Measurements from ENCODE around the gene ARHGAP15.

Gene ARHGAP15

DNA sequence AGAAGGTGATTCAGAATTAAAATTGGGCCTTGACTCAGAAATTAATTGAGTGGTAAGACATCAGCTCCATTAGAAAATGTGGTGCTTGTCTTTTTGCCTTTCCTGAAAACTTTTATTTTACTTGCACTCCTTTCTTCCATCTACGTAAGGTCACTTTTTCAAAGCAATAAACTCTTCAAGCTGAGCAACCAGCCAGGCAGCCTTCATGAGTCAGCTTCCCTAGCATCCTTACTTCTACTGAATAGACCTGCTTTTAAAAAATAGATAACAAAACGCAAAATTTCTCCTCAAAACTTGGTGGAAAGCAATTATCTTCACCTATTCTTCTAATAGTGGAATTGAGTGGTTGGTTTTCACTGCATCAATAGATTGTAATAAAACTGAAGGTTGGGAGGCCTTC, 504.2 kb downstream of the ARHGAP15 start:
- DNase-seq (ENCODE audit: low read depth), result no peak

DNA sequence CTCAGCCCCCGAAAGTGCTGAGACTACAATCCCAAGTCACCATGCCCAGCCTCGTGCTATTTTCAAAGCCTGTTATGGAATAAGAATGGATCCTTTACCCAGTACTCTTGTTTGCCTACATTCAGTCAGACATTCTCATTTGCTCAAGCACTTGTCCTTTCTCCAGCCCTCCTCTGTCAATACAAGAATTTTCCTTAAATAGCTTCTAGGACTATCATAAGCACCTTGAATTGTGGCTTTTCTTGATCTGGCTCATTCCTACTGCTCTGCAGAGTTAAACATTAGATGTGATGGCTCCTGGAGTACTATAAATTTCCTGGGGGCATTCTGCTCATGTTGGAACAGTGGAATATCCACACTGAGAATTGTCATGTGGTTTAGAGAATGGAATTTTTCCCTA, 506.1 kb downstream of the ARHGAP15 start:
- no peak for DNase-seq (ENCODE audit: low read depth)

DNA sequence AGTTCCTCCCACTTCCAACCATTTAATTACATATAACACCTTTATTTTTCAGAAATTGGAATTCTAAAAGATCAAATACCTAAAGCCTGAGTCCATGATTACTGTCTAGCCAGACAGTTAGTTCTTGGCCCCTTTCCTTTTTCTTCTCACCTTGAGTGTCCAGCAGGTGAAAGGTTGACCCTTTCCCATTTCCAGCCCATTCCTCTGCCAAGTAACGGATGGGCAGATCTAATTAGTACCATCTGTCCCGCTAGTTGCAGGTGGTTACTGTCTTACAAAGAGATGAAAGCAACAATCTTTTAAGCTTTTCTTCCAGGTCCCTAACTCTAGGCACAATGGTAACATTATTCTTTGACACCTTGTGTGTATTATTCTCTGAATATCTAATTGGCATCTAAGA, 506.7 kb downstream of the ARHGAP15 start:
- no peak for DNase-seq (ENCODE audit: low read depth)

DNA sequence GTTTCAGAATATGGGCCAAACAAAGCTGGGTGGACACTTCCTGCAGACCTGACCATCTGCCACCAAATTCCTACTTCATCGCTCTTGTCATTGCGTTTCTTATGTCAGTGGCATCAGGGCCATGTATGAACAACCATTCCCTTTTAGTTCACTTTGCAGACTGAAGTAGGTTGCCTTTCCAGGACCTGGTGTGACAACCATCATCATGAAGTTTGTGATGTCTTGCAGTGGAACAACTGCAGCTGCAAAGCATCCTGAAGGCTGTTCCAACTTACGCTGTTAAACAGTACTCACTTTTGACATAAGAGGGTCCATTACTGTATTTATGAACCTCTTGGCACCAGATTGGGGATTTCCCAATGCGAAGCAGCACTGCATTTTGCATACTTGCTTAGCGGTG, 511.6 kb downstream of the ARHGAP15 start:
- DNase-seq (ENCODE audit: low read depth), result no peak

DNA sequence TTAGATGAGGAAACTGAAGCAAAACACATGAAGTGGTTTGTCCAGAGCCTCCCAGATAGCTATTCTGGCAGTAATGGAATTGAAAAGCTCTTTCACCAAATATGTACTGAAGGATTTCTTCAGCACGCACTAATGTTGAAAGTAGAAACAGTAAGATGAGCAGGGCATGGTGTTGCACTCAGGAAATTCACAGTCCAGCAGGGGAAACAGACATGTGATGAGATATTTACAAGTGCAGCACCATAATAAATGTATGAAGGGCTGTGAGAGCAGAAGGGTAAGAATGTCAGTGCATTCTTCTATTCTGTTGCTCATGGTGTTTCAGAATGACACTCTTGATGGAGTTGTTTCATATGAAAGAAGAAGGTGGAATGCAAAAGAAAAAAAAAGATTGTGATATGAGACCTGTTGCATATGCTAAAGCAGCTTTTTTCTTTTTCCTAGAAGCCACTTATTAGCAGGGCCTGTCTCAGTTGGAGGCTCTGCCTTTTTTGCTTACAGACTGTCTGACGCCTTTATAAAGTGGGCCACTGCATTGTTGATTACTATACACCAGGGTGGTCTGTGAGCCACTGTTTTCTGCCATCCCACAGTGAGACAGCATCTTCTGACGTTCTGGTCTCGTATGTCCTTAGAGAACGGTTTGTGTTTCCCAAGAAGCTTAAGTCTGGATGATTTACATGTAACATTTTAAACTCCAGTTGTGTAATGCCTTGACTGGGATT, 516.9 kb downstream of the ARHGAP15 start:
- no peak for DNase-seq (ENCODE audit: low read depth)

DNA sequence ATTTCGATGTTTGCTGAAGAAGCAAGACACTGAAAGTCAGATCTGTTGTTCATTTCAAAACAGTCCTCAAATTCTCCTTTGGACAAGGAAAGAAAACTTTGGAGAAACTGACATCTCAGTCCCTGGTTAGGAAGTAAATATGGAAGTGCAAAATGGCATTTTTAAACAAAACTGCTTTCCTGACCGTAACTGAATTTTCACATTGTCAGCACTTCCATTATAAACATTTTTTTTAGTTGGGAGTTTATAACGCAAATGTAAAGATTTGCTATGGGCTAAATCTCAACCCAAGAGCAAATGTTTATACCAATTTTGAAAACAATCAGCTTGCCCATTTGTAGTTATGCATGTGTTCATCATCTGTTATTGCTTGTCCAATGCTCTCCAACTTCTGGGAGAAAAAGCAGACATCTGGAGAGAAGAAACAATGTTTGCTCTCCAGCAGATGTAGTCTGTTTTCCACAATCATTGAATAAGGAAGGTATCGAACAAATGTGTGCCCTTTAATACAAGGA, 520.1 kb downstream of the ARHGAP15 start:
- no peak for DNase-seq (ENCODE audit: low read depth)

DNA sequence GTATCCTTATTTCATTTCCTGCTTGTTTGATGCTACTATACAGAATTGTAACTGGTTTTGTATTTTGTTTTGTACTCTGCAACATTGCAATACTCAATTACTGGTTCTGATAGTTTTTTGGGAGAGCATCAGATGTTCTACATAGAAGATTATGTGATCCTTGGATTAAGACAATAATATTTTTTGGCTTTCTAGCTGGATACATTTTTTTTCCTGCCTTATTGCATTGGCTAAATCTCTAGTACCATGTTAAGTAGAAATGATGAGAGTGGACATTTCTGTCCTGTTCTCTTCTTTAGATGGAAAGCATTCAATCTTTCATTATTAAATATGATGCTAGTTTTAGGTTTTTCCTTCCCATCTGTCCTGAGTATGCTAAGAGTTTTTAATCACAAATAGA, 523.5 kb downstream of the ARHGAP15 start:
- no peak for DNase-seq (ENCODE audit: low read depth)

DNA sequence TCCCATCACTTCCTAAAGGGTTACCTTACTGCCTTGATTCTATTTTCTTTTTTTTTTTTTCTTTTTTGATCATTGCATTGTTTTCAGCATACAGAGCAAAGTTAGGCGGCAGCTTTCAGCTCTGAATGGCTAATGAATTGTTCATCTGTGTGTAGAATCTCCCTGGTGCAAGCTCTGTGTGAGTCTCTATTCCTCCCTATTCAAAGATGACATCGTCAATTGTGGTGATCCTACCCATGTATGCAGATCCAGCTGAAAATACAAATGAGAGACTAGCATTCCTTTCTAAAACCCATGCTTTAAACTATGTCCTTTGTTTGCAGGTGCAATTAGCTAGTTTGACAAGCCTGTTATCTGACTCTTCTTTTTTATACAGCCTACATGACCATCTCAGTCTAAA, 539.0 kb downstream of the ARHGAP15 start:
- no peak for DNase-seq (ENCODE audit: low read depth)

DNA sequence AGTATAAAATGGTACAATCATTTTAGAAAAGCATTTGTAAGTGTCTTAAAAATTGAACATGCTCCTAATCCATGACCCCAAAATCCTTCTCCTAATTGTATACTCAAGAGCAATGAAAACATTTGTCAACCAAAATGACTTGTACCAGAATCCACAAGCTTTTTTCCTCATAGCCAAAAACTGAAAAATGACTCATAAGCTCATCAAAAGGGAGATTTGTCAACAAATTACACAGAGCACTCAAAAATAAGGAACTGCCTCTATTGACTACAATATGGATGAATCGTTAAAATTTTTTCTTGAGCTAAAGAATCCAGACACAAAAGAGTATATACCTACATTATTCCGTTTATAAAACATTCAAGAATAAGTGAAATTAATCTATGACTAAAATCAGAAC, 544.8 kb downstream of the ARHGAP15 start:
- no peak for DNase-seq (ENCODE audit: low read depth)

DNA sequence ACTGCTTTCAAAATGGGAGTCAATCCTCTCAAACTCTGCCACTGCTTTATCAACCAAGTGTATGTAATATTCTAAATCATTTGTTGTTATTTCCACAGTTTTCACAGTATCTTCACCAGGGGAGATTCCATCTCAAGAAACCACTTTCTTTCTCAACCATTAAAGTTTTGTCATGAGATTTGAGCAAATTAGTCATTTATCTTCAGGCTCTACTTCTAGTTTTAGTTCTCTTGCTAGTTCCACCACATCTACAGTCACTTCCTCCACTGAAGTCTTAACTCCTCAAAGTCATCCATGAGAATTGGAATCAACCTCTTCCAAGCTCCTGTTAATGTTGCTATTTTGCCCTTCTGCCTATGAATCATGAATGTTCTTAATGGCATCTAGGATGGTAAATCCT, 545.8 kb downstream of the ARHGAP15 start:
- DNase-seq (ENCODE audit: low read depth), result no peak

DNA sequence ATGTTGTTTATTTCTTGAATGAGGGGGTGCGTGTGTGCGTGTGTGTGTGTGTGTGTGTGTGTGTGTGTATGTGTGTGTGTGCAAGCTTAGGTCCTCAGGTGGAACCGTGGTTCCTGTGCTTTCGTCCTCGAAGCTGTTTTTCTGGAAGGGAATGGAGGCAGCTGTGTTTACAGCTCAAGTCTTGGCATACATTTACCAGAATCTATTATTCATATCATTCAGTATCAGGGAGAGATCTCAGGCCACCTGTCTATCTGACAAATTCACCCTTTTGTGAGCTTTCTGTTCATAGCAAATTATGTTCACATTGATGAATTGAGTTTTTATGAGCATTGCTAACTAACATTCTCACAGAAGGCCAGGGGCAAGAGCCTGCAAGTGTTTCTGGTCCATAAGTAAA, 550.4 kb downstream of the ARHGAP15 start:
- DNase-seq (ENCODE audit: low read depth), result no peak

DNA sequence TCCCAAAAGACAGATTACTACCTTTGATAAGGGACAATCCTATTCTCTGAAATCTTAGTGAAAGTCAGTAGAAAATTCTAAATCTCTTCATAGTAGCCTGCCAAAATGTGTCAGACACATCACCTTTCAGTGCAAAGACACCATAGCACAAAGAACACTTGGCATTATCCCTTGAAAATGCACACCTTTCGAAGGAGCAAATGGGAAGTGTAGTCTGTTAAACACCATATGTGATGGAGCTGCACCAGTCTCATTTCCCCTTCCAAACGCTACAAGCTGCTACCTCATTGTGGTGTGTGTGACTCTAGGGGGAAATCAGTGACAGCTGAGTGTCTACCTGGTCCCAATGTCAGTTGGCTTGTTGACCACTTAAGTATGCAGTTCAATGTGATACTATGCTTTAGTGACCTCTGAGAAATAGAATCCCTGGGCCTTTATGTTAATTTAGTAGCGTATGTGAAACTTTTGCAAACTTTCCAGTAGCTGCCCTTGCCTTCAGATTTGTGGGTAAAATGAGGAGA, 551.7 kb downstream of the ARHGAP15 start:
- DNase-seq (ENCODE audit: low read depth), result no peak

DNA sequence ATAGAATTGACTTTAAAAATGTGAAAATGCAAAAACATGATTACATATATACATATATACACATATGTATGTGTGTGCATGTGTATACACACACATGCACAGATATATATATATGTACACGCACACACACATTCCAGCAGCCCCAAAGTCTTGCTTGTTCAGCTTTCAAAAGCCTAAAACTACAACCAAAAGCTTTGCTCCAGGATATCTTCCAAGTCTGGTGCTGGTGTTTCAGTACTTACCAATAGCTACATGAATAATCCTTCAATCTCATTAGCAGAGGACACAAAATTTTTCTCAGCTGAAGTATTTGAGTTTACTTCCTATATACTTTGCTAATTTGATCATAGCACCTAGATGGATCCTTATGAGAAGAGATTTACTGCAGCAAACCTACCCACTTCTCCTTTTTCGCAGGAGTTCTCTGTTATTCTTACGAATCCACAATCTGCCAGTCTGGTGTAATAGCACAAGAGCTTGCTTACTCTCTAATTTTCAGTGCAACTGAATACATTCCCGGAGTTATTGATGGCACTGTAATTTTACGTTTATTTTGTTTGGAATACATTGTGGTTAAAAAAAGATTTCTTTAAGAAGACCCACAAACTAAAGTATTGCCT, 553.3 kb downstream of the ARHGAP15 start:
- no peak for DNase-seq (ENCODE audit: low read depth)

DNA sequence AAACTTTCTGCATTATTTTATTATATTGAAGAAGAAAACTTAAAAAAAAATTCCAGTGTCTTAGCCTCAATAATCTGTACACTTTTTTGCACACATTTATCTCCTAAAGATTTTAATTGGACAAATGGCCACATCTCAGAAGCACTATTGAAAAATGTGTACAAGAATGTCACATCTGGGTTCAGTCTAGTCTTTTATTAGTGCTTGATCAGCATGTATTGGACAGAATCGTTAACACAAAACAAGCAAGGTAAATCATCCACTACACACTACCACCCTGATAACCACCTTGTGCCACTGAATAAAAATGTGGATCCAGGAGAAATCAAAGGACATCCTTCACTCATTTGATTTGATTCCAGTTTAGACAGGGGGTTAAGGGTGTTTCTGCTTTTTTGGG, 554.8 kb downstream of the ARHGAP15 start:
- no peak for DNase-seq (ENCODE audit: low read depth)

DNA sequence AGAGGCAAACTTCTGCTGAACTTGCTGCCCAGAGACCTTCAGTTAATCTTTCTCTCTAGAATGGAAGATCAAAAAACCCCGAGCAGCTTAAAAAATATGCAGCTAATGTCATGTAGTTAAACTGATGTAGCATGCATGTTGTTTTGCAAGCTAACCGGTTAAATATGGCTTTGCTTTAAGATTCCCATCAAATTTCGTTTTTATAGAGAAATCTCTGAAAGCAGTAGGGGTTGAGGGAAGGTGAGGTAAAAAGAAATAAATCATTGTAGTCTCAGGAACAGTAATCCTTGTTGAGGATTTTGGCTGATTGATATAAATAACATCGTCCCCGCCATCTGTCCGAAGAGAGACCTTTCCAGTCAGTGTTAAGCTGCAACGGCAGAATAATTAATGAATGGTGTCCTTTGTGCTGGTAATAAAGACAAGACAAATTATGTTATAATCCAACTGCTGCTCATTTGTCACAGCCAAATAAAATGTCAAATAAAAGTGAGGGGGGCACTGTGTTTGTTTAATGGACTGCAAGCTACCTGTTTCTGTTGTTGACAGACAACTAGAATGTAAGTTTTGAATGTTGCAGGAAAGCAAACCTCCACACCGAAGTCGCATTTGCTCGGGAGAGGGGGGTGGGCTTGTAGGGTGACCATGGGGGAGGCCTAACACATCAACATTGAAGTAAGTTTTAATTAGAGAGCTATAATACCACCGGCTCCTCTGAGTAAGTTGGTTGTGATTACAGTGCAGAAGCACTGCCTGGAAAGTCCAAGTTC, 555.5 kb downstream of the ARHGAP15 start:
- DNase-seq (ENCODE audit: low read depth), result no peak

DNA sequence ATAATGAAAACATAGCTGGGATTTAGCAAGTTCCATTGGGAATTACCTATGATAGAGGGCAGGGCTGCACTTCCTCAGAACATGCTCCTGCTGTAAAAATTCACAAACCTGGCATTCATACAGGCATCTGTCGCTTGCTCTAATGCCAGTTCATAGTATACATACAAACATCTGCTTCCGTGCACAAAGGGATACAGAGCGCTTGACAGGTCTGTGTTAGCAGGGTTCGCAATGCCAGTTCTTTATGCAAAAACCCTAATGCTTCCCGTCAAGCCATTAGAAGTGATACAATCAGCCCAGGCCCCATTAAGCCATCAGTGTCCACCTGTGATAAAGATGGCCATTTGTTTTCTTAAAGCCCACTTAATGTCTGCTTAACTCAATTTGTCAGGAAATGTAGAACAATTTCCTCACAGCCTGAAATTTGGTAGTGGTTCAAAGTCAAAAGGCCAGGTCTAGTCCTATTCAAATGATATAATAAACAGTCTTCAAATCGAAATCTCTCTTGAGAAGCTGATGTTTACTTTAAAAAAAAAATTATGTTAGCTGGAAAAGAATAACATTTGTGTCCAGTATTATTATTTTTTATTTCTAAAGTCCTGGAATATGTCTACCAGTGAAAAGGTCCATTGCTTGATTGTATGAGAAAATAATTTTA, 556.3 kb downstream of the ARHGAP15 start:
- DNase-seq (ENCODE audit: low read depth), result no peak

DNA sequence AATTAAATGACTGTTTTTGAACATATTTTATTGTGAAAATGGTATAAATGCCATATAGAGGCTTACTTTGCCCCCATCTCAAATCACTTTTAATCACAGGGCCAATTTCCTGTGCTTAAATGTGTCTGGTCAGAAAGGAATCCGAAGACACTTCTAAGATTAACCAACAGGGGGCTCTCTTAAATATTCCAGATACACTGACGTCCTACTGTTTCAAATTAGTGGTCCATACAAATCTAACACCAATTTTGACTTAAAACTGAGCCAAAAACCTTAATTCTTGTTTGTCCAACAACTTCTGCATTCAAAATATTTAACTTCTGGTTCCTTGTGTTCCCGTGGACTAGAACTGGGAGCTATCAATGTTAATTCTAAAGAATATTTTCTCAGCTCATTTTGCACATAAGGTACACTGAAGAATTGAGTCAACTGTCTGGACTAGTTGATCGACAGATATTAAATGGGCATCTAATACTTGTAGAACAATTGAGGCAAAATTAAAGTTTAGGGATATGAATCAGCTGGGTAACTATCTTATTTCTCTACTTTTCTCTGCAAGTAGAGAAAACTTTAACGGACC, 557.5 kb downstream of the ARHGAP15 start:
- no peak for DNase-seq (ENCODE audit: low read depth)

DNA sequence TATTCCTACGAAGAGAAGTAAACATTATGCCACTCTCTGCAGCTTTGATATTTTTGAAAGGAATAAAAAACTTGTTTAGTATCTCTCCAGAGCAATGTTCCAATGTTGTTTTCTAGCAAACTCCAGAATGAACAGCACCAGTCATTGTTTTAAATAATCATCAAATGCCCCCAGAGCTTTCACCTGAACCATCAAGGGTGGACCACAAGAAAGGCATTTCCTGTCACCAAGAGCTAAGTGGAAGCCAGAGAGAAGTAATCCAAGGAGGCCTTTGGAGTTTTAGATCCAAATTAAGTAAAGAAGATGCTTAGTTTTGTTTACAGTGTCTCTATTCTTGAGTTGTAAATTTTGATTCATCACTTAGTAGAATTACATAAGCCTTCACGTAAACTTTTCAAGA, 559.0 kb downstream of the ARHGAP15 start:
- DNase-seq (ENCODE audit: low read depth), result no peak

DNA sequence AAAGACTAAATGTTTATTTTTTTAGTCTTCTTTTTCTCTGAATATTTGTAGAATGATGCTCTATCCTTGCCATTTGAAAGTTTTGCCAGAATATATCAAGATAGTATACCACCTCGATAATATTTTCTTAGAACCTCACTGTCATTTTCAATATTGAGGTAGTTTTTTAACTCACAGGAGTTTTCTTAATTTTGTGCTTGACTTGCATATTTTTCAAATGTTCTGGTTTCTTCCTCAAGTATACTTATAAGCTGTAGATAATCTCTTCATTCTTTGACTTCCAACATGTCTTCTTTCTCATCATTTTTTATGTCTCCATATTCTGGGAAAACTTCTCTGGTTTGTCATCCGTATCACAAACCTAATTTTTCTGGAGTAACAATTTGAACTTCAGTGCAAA, 559.6 kb downstream of the ARHGAP15 start:
- DNase-seq (ENCODE audit: low read depth), result no peak

DNA sequence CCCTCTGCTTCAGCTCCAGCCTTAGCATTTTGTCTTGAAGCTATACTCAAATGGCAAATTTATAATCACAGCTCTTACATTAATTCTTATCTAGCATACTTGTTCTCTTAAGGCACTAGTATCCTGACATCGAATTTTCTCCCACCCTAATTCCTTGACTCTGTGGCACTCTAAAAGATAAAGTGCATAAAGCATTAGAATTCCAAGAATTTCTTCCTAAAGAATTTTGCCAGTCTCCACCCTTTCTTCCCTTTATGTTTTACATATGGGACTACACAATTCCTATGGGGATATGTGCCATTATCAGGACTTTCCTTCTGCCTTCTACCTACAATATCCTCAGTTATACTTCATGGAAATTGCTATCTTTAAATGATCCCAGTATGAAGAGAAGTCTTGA, 560.3 kb downstream of the ARHGAP15 start:
- DNase-seq (ENCODE audit: low read depth), result no peak

DNA sequence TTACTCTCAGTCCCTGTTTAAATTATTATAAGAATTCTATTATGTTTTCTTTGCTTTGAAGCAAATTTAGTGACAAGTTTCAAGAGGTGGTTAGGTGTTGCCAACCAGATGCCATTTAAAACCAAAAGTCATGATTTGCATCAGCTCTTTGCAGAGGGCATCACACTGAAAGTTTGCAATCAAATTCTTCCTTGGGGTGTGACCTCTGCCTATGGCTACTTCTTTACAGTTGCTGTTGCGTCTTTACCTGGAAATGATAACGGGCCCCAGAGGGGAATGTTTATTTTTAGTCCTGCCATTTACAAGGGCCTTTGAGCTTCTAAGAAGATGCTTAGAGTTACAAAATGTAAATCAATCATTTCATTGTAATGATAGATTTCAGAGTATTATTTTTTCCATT, 561.0 kb downstream of the ARHGAP15 start:
- no peak for DNase-seq (ENCODE audit: low read depth)

DNA sequence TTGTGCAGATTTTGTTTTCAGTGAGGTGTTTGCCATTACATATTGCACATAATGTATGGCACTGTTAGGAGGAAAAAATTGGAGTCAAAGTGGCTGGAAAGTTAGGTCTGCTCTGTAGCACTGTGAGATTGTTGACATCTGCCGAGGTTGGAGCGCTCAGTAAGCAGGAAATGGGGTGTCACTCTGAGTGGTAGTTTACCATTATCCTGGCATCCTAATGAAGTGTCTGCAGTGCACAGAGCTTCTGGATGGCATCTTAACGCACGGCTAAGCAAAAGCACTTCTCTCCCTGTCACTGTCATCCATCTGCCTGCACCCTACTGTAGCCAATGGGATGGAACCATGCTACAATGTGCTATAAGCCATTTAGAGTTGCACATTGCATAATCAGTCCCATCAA, 561.9 kb downstream of the ARHGAP15 start:
- no peak for DNase-seq (ENCODE audit: low read depth)
